Stimulated activated CD8-positive, alpha-beta memory T cell treated with anti-CD3 and anti-CD28 coated beads, Interleukin-7, amount 100 ng/mL, for 24 hours (primary cell): Measurements from ENCODE around the gene NELL2.

Source experiments
- DNase-seq: peaks from one replicate; pipeline ENCODE4 v3.0.0-alpha.2; 2020; ENCODE audit warnings: low read depth

NELL2 gene

DNA sequence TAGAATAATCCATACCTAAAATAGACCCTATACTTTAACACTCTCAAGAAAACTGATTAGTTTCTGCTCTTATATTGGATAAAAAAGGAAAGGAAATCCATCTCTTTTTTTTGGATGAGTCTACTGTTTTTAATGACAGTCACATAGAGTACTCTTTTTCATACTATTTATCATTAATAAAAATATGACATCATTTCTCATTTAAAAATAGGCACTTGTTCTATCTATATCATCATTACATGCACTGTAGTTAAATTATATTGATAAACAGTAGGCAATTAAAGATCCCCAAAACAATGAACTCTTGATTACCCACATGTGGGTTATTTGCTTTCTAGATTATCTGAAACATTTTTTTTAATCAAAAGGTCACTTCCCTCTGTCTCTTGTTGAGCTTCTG lies 338.8 kb downstream of the NELL2 start:
- no peak for DNase-seq

DNA sequence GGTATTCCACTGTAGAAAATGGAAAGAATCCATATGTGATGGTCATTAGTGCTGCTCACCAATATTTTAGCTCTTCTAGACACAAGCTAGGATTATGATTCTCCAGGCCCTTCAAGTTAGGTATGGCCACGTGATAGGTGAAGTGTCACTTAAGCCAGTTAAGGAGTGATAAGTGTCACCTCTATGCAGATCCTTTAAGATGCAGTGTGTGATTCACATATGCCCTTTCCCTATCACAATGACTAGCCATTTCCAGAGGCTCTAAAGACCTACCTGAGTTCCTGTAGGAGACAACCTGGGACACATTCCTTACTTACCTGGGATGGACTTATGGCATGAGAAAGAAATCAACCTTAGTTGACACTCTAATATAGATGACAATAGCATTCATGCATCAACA lies 343.2 kb downstream of the NELL2 start:
- no peak for DNase-seq

DNA sequence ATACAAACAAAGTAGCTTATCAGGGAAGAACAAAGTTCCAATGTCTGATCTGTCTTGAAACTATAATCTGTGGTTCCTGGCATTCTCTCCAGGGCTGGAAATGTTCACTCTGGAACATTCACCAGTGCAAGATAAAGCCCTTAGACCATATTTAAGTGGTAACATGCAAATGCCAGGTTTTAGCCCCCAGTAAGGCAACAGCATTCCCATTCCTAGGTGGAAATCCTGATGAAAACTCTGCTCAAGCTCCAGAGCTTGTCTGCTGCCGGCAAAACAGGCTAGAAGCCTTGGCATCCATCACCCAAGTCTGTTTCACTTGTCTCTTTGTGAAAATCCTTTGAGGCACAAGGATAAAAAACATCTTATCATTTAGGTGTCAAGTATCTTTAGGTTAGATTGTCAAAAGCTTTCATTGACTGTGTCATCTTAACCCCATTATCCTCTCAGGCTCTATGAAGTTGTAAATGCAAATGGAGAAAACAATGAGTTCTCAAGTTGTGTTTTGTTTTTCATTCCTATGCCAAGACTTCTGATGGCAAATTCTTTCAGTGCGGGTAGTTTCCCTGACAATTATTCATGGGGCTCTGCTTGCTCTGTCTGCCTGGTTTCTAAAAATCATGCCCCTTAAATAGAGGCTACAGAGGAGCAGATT lies 344.7 kb downstream of the NELL2 start:
- no peak for DNase-seq

DNA sequence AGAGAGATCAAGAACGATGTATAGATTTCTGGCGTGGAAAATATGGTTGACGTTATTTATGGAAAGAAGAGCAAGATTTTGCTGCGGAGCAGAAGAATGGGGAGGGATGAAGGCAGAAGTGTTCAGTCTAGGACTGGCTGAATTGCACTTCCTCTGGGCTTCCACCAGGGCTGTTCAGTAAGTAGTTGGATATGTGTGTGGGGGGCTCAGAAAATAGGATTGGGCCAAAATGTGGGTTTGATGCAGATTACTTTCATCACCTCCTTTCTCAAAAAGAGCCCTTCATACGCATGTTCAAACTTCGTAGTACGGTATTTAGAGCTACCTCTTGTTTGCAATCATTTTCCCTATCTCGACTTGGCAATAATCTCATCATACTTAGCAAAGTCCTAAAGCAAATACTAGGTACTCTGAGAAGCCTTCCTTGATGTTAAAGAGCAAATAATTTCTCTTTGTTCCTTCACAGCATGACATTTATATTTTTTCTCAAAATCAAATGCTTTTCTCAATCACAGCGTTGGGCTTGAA lies 349.4 kb downstream of the NELL2 start:
- DNase-seq, result no peak

DNA sequence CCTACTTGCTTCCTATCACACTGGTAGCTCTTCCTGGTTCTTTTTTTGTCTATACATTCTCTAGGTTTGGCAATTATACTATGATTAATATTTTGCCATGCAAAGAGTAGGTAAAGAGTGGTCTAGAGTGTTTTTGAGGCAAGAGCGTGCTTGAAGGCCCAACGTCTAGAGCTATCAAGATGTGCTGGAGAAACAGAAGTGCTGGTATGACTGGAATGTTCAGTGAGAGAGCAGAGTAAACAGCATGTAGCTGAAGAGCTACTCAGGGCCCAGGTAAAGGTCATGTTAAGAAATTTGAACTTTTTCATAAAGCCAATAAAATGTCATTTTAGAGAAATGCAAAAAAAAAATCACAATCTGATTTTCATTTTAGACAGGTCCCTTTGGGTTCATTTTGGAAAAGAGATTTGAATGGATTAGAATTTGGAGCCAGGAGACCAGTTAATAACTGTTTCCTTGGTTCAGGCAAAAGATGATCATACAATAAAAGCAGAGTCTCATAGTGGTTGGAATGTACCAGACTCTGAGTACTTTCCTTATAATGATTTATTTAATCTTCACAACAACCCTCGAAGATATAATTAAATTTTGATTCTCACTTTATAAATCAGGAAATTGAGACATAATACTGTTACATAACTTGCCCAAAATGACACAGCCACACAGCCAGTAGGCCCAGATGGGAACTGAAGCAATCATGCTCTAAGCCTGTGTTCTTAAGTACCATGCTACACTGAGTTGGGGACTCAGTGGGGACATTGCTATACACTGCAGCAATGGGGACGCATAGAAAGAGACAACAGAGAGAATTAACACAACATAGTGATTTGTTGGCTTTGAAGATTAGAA lies 350.1 kb downstream of the NELL2 start:
- DNase-seq, result no peak

DNA sequence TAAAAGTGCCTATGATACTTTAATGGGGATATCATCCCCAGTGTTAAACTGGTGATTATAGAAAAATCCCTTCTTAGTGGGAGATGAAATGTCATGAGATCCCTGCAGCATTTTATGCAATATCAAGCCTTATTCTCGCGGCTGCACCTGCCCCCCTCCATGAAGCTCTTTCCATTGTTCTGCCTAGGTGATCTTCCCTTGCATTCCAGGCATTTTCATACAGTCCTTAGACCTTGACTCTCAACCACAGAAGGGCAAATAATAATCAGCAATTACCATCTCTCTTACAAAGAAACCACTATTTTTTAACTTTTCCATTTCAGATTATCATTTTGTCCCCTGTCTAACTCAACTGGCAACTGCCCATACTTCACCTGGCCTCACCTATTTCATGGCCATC lies 352.3 kb downstream of the NELL2 start:
- no peak for DNase-seq

DNA sequence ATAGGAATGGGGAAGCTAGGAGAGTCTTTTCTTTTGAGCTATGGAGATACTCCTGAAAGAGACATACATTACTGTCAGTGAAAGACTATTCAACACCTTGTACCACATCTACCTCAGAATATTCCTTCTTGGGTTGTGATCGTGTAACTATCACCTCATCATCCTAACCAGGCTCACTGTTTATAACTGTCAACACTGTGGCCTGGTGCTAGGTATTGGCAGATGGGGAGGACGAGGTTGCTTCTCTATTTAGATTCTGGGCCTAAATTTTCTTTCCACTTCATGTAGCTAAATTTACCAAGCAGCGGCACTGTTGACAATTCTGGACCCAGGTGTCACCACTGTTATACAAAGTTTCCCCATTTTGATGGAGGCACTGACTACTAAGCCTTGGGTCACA lies 354.4 kb downstream of the NELL2 start:
- DNase-seq, result no peak

DNA sequence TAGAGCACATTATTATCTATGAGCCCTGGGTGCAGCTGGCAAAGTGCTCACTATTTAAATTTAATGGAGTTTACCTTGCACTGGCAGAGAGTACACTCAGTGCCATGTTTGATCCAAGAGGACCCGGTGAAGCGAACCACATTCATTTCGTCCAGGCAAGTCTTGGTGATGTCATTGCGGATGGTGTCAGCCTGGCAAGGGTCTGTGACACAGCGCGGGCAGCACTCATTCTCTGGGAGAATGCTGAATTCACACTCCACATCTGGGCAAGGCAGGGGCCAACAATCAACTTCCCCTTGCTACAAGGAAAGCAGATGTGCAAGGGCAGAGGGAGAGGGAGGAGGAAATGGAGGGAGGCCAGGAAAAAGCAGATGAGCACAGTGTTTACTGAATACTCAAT lies 356.2 kb downstream of the NELL2 start:
- DNase-seq, result no peak

DNA sequence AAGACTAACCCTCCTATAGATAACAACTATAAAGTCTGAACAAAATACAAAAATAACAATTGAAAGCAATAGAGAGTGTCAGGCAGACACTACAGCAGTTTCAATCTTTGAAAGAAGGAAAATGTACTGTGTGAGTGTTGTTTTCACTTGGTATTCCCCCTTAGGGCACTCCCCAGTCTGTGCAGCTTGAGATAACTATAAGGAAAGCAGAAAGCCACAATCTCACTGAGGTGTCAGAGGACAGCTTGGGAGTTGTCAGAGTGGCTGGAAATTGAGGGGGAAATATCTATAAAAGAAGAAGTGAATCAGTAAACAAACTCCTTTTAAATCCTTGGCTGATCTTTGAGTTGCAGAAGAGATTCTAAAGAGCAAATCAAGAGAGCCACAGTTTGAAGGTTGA lies 364.8 kb downstream of the NELL2 start:
- no peak for DNase-seq

DNA sequence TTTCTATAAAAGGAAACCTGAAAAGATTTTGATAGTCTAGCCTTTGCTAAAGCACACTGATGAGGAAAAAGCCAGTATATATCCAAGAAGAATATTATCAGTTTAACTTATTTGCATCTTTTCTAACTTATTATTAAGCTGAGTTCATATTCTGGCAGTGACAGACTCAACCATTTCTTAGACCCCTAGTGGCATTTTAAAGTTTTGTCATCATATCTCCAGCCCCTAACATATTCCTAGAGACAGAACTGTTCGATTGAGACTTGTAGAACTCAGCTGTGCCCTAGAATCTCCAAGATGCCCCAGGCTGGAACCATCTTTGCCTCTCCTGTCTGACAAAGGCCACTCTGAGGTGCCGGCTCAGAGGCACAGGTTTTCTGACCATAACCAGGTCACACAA lies 365.6 kb downstream of the NELL2 start:
- no peak for DNase-seq

DNA sequence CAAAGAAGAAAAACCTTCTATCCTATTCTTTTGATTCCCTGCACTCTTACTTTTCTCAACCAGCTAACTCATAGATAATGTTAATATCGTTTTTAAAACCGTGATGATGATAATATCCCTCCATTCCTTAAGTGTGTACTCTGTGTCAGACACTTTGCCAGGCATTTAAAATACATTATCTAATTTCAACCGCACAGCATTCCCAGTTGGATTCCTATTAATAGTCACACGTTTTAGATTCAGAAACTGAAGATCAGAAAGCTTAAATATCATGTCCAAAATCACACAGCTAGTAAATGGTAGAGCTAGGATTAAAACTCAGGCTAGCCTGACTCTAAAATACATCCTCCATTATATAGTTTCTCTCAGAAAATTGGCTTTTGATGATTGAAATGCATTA lies 366.0 kb downstream of the NELL2 start:
- DNase-seq, result no peak

DNA sequence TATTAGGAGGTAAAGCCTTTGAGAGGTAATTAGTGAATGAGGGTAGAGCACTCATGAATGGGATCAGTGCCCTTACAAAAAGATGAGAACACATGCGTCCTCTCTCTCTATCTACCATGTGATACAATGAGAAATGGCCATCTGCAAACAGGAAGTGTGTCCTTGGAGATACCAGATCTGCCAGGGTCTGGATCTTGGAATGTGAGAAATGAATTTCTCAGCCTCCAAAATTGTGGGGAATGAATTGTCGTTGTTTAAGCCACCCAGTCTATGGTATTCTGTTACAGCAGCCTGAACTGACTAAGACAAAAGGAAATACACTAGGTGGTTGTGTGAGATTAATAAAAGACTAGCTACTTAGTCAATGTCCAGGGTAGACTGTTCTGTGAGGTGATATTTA lies 366.6 kb downstream of the NELL2 start:
- no peak for DNase-seq

DNA sequence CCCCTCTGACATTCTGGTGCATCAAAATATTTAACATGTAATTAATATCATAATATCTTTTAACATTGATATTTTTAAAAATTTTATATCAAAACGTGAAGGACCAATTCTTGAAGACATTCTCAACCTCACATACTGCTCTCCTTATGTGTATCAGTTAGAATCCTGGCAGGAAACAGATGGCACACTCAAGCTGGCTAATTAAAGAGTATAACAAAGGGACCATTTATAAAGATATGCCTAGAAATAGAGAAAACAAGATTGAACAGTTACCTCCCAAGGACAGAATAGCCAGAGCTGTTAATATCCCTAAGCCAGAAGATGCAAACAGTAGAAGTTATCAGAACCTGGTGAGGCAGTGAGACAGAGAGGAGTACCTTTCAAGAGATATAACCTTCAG lies 368.7 kb downstream of the NELL2 start:
- DNase-seq, result no peak

DNA sequence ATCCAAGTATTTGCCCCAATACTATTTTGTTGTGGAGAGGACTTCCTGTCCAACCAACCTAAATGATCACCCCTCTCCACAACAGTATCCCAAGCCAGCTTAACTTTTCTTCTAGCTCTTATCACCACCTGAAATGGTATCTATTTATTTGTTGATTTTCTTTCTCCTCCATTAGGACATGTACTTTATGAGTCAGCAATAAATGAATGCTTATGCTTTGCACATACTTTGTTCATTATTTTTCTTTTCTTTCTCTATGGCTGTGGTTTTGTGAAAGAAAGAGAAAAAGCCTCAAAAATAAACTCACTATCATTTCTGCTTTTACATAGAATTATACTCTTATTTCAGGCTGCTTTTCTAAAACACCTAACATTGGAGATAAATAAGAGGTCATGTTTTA lies 371.3 kb downstream of the NELL2 start:
- DNase-seq, result no peak

DNA sequence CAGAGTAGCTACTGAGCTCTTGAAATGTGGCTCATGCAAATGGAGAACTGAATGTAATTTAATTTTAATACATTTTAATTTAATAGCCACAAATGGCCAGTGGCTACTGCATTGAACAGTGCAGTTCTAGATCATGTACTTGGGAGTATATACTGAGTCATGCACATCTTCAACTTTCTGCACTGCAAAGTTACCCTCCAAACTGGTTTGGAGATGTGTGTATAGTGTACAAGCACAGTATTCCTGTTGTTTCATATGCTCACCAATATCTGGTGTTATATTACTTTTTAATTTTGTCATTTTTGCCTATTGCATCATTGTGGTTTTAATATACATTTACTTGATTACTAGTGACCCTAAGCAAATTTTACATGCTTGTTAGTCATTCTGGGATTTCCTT lies 372.8 kb downstream of the NELL2 start:
- DNase-seq, result no peak

DNA sequence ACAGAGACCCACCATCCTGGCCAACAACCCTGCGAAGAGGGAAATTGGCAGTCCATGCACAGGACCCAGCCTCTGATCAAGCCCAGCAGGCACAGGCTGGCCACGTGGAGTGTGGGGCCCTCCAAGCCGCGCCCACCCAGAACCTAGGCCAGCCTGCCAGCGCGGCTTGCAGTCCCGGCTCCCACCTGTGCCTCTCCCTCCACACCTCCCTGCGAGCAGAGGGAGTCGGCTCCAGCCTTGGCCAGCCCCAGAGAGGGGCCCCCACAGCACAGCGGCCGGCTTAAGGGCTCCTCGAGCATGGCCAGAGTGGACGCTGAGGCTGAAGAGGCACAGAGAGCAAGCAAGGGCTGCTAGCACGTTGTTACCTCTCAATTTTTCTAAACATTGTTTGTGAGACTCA lies 373.4 kb downstream of the NELL2 start:
- DNase-seq, result no peak

DNA sequence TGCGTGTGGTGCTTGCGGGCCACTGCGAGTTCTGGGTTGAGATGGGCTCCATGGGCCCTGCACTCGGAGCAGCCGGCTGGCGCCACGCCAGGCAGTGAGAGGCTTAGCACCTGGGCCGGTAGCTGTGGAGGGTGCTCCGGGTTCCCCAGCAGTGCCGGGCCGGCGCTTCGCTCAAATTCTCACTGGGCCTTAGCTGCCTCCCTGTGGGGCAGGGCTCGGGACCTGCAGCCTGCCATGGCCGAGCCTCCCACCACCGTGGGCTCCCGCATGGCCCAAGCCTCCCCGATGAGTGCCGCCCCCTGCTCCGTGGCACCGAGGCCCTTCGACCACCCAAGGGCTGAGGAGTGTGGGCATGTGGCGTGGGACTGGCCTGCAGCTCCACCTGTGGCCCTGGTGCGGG lies 375.7 kb downstream of the NELL2 start:
- no peak for DNase-seq

DNA sequence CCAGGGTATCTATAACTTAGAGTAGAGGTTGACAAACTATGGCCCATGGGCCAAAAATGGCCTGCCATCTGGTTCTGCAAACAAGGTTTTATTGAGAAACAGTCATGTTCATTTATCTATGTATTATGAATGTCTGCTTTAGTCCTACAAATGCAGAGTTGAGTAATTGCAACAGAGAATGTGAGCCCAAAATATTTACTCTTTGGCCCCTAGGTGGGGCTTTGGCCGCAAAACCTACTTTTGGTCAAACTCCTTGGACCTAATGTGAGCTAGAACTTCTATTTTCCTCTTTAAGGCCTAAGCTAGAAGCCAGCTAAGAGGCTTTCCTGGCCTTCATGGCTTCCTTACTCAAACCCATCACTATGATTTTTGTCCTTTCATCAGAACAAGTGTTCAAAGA lies 379.1 kb downstream of the NELL2 start:
- no peak for DNase-seq

DNA sequence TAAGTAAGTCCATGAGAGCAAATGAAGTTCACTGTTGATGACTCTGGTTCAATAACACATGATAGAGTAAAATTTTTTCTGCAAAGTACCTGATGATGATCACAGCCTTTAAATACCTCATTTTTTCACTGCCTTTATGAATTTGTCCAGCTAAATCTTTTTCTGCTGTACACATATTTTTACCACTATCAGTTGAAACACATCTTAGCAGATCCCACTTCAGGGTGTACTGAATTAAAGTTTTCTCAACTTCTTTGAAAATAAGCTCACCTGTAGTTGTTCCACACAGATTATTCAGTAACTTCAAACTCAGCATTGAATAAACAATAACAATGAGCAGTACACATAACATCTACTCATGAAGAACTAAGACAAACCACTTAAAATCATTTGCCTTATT lies 385.9 kb downstream of the NELL2 start:
- no peak for DNase-seq

DNA sequence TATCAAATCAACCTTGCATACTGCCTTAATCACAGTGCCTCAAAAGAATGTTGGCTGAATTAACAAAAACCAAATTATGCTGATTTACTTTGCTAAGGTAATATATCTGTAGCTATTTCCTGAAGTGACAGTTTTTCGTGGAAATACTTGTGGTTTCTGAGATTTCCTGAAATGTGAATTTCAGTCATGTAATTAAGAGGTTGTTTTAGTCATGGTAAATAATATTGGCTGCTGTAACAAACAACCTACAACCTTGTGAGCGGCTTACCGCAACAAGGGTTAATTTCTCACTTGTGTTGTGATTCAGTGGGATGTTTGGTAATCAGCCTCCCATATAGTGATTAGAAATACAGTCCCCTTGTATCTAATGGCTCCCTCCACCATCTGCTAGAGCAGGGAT lies 387.9 kb downstream of the NELL2 start:
- no peak for DNase-seq

DNA sequence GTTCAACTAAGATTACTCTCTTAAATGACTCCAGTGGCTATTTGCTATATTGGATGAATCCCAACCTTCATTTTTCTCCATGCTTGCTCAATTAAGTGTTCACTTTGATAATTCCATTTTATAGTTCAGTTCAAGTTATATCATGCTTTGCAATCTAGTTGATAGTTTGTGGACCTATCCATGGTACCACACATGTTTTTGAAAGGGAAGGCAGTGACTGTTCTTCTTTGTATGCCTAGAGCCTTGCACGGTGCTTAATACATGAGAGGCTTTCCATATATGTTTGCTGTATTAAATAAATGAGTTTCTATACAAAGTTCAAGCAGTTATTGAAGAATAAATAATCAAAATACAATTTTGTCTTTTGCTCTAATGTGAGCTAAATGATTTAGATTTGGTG lies 391.3 kb downstream of the NELL2 start:
- no peak for DNase-seq

DNA sequence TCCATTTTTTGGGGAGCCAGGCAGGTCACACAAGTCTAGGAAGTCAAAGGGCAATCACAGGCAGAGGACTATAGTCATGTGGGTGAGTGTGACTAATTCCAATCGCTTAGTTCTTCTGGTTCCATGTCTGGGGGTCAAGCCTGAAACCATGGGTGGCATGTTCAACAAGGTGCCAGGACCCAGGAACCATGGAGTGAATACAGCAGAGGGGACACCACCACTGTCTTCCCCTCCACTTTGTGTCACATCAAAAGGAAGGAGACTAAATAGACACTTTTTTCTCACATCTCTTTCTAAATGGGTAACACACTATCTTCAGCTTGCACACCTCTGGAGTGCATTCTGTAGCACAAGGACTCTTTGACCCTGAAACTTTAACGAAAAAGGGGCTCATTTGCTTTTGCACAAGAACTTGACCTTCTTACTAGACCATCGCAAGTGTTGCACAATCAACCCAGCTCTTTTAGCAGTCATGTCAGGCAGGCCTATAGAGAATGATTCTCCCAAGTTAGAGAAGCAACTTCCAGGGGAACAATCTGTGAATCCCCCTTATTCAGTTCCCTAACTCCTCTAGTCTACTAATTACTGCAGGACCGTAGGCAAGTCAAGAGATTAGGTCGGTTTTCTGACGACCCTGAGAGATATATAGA lies 398.7 kb downstream of the NELL2 start:
- DNase-seq, result no peak

DNA sequence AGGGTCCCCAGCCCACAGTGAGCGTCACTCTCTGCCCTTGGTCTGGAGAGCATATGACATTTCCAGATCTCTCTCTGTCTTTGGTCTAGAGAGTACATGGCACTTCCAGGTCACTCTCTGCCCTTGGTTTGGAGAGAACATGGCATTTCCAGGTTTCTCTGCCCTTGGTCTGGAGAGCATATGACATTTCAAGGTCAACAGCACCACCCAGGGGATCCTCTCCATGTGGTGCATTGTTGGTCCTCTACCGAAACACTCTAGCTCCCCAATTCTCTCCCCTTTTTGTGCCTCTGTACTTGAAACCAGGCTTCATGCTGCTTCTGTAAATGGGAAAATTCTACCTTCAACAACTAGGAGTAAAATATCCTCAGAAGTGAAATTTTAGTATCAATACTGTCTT lies 399.4 kb downstream of the NELL2 start:
- DNase-seq, result no peak
